OCI-LY1 (cell line): Measurements from ENCODE around the gene AHI1.

Source experiments
- EZH2 ChIP-seq: fragments of 200-600 bp; sonication (generic), shearing (Covaris generic); IDR thresholded peaks from 2 replicates; pipeline ENCODE4 v1.8.0; 2017; ENCODE audit warnings: borderline replicate concordance, mixed run types, mild to moderate bottlenecking, antibody characterized with exemption, low read length, moderate library complexity, mixed read lengths
- TF ChIP-seq, protein P1 (sequence below): fragments of 200-600 bp; sonication (generic), shearing (Covaris generic); IDR thresholded peaks from 2 replicates; pipeline ENCODE4 v1.5.1; 2017; ENCODE audit warnings: mild to moderate bottlenecking, antibody characterized with exemption, low read length, moderate library complexity, mixed read lengths

DNA sequence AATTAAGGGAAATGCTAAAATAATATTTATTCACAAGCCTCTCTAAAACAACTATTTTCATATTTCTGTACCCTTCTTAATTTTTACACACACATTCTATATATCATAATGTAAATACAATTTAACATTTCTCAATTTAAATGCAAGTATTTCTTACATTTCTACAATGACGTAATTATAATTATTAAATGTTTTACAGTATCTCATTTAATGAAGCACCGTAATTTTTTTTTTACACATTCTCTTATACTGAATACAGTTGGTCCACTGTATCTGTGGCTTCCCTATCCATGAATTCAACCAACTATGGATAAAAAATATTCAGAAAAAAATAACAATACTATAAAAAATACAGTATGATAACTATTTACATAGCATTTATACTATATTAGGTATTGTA lies 85.7 kb downstream of the AHI1 start:
- no peak for TF ChIP-seq EZH2
- TF ChIP-seq, protein P1, sequence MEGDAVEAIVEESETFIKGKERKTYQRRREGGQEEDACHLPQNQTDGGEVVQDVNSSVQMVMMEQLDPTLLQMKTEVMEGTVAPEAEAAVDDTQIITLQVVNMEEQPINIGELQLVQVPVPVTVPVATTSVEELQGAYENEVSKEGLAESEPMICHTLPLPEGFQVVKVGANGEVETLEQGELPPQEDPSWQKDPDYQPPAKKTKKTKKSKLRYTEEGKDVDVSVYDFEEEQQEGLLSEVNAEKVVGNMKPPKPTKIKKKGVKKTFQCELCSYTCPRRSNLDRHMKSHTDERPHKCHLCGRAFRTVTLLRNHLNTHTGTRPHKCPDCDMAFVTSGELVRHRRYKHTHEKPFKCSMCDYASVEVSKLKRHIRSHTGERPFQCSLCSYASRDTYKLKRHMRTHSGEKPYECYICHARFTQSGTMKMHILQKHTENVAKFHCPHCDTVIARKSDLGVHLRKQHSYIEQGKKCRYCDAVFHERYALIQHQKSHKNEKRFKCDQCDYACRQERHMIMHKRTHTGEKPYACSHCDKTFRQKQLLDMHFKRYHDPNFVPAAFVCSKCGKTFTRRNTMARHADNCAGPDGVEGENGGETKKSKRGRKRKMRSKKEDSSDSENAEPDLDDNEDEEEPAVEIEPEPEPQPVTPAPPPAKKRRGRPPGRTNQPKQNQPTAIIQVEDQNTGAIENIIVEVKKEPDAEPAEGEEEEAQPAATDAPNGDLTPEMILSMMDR: no peak
